ENCODE results near the gene OSBPL8. TPM values are rescaled to one million over a fixed set of nuclear protein-coding genes. Genes with fewer than 3 reads are reported as not detected.

The OSBPL8 gene
- total RNA-seq, 4 donors from 2014 or later: 75.9 to 167 (median 108) TPM

DNA sequence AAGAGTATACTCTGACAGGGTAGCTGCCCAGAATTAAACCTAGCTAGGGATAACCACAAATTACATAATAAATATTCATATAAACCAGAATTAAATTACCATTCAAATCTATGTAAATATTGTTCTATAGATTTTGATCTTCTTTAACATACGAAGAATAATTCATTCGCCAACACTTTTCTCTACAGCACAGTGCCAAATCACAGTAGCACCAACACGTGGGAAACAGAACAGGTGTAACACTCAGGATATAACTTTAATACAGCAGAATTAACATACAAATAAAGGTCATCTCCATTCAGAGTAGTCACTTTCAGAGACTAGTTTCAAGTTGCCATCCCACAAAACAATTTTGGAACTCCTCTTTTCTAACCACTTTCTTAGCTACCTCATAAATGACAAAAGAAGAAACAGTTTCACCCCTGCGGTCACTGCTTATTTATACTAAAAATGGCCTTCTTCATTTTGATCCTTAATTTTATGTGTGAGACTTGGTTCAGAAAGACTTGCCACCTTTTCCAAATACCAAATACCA, 15.7 kb downstream of the OSBPL8 start:
- WGBS, 2 donors: 79 to 82% methylated on average over 4 of the region's 4 CpGs
- intact Hi-C loops (cut with DNase I; ENCODE audit: low total_unique reads): no loop called here
- TF ChIP-seq POLR2A (IDR thresholded peaks at IDR 0.05): no peak
- TF ChIP-seq, protein P1, sequence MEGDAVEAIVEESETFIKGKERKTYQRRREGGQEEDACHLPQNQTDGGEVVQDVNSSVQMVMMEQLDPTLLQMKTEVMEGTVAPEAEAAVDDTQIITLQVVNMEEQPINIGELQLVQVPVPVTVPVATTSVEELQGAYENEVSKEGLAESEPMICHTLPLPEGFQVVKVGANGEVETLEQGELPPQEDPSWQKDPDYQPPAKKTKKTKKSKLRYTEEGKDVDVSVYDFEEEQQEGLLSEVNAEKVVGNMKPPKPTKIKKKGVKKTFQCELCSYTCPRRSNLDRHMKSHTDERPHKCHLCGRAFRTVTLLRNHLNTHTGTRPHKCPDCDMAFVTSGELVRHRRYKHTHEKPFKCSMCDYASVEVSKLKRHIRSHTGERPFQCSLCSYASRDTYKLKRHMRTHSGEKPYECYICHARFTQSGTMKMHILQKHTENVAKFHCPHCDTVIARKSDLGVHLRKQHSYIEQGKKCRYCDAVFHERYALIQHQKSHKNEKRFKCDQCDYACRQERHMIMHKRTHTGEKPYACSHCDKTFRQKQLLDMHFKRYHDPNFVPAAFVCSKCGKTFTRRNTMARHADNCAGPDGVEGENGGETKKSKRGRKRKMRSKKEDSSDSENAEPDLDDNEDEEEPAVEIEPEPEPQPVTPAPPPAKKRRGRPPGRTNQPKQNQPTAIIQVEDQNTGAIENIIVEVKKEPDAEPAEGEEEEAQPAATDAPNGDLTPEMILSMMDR (IDR thresholded peaks at IDR 0.05): no peak
- DNase-seq (ENCODE audit: low spot score in 2 of 2): no peak
- H3K4me3 ChIP-seq (ENCODE audit: low read depth, poor library complexity, severe bottlenecking): no peak overlapping the region

DNA sequence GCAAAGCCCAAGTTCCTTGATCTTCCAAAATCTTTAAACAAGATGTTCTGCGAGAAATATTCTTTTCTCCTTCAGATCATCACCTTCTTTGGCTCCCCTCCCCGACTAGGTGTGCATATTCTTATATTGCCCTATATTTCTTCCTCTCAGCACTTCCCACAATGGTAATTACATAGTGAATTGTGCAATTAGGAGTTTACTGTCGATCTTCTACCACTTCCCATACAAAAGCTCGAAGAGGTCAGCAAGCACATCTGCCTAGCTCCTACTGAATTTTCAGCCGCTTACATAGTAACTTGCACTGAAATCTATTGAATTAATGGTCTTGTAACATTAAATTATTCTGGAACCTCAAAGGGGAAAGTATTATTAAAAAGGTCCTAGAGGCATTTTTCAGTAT, 16.7 kb downstream of the OSBPL8 start:
- intact Hi-C loops (cut with DNase I; ENCODE audit: low total_unique reads): no loop called here
- DNase-seq (ENCODE audit: low spot score in 2 of 2): no peak
- 73 to 78% methylated on average over 5 of the region's 5 CpGs for WGBS, 2 donors
- H3K4me3 ChIP-seq (ENCODE audit: low read depth, poor library complexity, severe bottlenecking): no peak overlapping the region
- TF ChIP-seq, protein P1 (IDR thresholded peaks at IDR 0.05): no peak
- no peak for TF ChIP-seq POLR2A (IDR thresholded peaks at IDR 0.05)

DNA sequence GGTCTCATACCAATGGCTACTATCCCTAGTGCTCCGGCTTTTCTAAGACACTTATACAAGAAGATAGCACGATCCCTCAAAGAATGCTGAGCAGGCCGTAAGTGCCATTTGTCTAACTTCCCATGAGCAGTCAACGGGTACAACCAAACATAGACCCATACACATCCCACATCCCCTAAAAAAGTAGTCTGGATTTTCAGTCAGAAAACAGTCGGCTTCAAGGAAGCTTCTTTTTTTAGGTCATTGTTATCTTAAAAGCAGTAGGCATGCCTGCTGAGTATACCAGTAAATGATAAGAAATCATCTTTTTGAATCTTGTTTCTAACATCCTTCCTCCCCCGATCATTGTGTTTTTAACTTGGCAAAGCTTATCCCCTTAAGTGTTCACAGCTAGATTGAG, 19.8 kb downstream of the OSBPL8 start:
- intact Hi-C loops (cut with DNase I; ENCODE audit: low total_unique reads): no loop called here
- WGBS, 2 donors: 76 to 80% methylated on average over 6 of the region's 6 CpGs
- TF ChIP-seq POLR2A (IDR thresholded peaks at IDR 0.05): no peak
- TF ChIP-seq, protein P1 (IDR thresholded peaks at IDR 0.05): no peak

DNA sequence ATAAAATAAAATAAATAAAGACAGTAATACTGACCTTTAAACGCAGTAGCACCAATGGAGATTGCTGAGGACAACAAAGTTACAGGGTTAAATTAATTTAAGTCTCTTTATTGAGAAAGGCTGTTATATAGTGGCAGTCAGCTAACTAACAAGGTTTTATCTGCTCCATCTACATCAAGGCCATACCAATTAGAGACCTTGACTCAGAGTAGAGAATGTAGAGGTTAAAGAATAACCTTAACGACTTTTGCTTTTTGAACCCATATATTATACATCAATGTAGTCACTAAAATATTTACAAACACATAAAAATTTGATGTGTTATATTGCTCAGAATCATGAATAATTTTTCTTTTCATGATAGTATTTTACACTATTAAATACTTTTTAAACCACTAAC, 21.6 kb downstream of the OSBPL8 start:
- intact Hi-C loops (cut with DNase I; ENCODE audit: low total_unique reads): no loop called here
- 89% methylated on average over 2 of the region's 2 CpGs for WGBS, 2 donors

More for the DNA sequence above, 19.8 kb downstream of the OSBPL8 start:
- no peak for DNase-seq (ENCODE audit: low spot score in 2 of 2)
- no peak overlapping the region for H3K4me3 ChIP-seq (ENCODE audit: low read depth, poor library complexity, severe bottlenecking)

DNA sequence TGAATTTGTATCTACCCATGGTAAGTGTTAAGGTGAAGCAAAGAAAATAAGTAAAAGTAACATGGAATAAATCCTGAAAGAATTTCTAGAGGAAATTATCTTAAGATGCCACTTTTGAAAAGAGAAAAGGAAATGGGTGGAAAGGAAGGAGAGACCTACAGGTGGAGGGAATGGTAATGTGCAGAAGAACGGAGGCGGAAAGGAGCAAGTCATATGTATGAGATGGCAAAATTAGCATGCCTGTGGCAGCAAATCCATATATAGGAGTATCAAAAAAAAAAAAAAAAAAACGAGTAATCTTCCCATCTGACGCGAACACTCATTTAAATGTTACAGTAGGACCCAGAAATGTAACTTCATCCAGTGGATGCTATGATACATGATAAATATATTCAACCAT, 23.0 kb downstream of the OSBPL8 start:
- no peak overlapping the region for H3K4me3 ChIP-seq (ENCODE audit: low read depth, poor library complexity, severe bottlenecking)
- 82 to 94% methylated on average over 5 of the region's 5 CpGs for WGBS, 2 donors
- intact Hi-C loops (cut with DNase I; ENCODE audit: low total_unique reads): no loop called here
- TF ChIP-seq, protein P1 (IDR thresholded peaks at IDR 0.05): no peak
- no peak for TF ChIP-seq POLR2A (IDR thresholded peaks at IDR 0.05)
- no peak for DNase-seq (ENCODE audit: low spot score in 2 of 2)

More for the DNA sequence above, 21.6 kb downstream of the OSBPL8 start:
- no peak for DNase-seq (ENCODE audit: low spot score in 2 of 2)
- no peak overlapping the region for H3K4me3 ChIP-seq (ENCODE audit: low read depth, poor library complexity, severe bottlenecking)
- TF ChIP-seq, protein P1 (IDR thresholded peaks at IDR 0.05): no peak
- TF ChIP-seq POLR2A (IDR thresholded peaks at IDR 0.05): no peak

DNA sequence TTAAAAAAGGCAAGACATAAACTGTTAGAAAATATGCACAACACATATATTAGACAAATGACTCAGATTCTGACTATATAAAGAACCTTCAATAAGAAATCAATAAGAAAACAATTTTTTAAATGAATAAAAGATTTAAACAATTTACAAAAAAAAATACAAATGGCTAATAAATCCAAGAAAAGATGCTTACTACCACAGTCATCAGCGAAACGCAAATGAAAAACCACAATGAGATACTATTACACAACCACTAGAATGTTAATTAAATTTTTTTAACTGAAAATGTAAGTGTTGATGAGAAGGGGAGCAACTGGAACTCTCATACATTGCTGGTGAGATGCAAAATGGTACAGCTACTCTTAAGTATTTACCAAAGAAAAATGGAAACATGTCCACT, 24.4 kb downstream of the OSBPL8 start:
- no peak for DNase-seq (ENCODE audit: low spot score in 2 of 2)
- intact Hi-C loops (cut with DNase I; ENCODE audit: low total_unique reads): no loop called here
- TF ChIP-seq POLR2A (IDR thresholded peaks at IDR 0.05): no peak
- TF ChIP-seq, protein P1 (IDR thresholded peaks at IDR 0.05): no peak
- WGBS, 2 donors: 89 to 95% methylated on average over 2 of the region's 2 CpGs
- no peak overlapping the region for H3K4me3 ChIP-seq (ENCODE audit: low read depth, poor library complexity, severe bottlenecking)

Data from lower leg skin (tissue), 4 donors.